GM21619 (cell line): ENCODE data around the gene L3HYPDH.

Source experiments
- ATAC-seq: cut with Tn5 transposase; IDR thresholded peaks from one replicate; pipeline ENCODE4 v1.9.1; 2021; ENCODE audit not compliant: unreplicated experiment

The L3HYPDH gene

GRCh38 chr14:59428581-59429012 is 55.6 kb downstream of the L3HYPDH start:
- ATAC-seq: no peak

DNA sequence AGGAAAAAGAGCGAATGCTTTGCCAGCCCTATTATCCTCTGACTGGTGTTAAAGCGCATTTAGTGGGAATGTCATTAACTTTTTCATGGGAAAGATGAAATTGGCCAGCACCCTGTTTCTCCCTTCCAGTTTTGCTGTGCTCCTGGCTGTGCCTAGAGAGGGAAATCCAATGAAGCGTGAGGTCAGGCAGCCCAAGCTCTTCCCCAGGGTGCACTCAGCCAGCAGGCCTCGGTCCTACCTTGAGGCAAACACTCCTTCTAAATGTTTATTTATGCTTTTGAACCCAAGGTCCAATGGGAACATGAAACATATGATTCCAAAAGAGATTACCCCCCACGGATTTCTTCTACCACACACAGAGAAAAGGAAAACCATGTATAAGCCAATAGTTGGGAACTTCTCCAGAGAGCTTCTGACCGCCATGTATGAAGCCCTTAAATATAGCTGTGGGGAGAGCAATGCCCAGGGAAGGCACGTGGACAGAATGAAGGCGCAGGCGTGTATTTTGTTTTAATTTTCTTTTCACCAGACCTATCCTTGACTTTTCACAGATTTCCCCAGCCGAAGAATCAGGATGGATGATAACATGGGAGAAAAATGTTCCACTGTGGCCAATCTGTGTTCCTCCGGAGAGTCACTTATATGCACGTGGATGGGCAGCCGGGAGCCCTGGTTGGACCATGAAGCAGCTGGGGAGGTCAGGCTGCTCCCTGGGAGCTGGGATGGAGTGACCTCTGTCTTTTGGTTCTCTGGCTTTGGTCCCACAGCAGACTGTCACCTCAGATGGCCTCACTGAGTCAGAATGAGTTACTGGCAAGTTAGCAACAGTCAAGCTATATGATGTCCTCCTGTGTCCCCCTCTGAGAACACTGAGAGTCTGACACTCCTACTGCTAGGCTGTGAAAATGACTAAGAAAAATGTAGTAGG is 56.3 kb downstream of the L3HYPDH start:
- ATAC-seq: no peak

GRCh38 chr14:59425322-59425935 is 58.8 kb downstream of the L3HYPDH start:
- no peak for ATAC-seq

DNA sequence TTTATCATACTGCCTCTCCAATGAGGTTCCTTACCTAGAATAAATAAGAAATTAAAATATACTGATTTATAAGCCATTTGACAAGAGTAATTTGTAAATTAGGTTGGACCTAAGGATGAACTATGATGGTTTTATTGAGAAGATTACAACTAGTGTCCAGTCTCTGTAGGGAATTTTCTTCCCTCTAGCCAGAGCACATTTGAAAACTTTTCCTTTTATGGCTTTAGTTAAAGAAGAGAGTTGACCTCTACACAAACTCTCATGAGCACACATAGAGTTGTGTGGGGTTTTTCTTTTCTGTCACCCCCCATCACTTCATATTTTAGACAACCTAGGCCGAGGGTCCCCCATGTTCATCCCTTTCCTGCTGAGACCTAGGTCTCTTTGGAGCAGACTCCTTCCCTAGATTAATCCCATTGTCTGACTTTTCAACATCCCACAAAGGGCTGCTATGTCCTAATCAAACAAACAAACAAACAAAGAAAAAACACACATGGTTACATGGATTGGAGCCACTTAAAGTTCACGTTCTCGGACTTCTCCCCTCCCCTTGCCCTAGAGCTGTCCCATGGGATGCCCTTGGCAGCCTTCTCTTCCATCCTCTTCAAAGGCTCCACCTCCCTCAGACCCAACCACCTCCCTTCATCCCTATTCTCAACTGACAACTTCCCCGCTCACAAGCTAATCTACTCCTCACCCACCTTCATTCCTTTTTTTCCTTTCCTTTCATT is 59.7 kb downstream of the L3HYPDH start:
- ATAC-seq: no peak
